AG04450 (cell line): ENCODE data around the gene AQP2. TPM values are rescaled to one million over a fixed set of nuclear protein-coding genes. Genes with fewer than 3 reads are reported as not detected.

Source experiments
- CTCF ChIA-PET: fragments of 300-600, 350-600 bp; formaldehyde crosslinking; extraction: SDS; loops from one replicate; lab custom pipeline; 2022; ENCODE audit warnings: antibody characterized with exemption, inconsistent platforms; lab: Charles Lee
- POLR2A ChIA-PET: fragments of 350-600 bp; formaldehyde crosslinking; extraction: SDS; loops from one replicate; lab custom pipeline; 2021; ENCODE audit warnings: antibody characterized with exemption, inconsistent platforms; lab: Yijun Ruan, JAX
- DNase-seq: peaks from one replicate; pipeline ENCODE4 v3.0.0-alpha.2; 2011; ENCODE audit warnings: low read depth, low spot score
- H3K27ac ChIP-seq: one replicate; pipeline ENCODE4 v1.5.1; 2012; ENCODE audit warnings: low read depth, low read length, control low read depth
- H3K27me3 ChIP-seq: one replicate; pipeline ENCODE4 v1.6.0; 2012; ENCODE audit warnings: low read length; ENCODE audit not compliant: control insufficient read depth, insufficient read depth
- H3K4me3 ChIP-seq: 2 replicates; pipeline ENCODE4 v1.5.1; 2011; ENCODE audit warnings: mild to moderate bottlenecking, low read depth, low read length, control low read depth
- H3K9me3 ChIP-seq: 2 replicates; pipeline ENCODE4 v1.5.1; 2012; ENCODE audit warnings: low read length; ENCODE audit not compliant: control insufficient read depth, insufficient read depth
- CTCF ChIP-seq: IDR thresholded peaks from 2 replicates; pipeline ENCODE4 v1.5.1; 2011; ENCODE audit warnings: low read depth, low read length, control low read depth, inconsistent platforms
- polyA minus RNA-seq: library from RNA; depleted of rRNA, polyadenylated mRNA; stranded (reverse); fragments of >200 nt; gene quantifications from 2 replicates; pipeline ENCODE4 v1.2.3, GENCODE V29; 2011; rRNA and poly(A)+ RNA removed
- polyA plus RNA-seq: library from polyadenylated mRNA; depleted of rRNA; stranded (reverse); fragments of >200 nt; gene quantifications from 2 replicates; pipeline ENCODE4 v1.2.3, GENCODE V29; 2011; rRNA removed

The AQP2 gene, protein sequence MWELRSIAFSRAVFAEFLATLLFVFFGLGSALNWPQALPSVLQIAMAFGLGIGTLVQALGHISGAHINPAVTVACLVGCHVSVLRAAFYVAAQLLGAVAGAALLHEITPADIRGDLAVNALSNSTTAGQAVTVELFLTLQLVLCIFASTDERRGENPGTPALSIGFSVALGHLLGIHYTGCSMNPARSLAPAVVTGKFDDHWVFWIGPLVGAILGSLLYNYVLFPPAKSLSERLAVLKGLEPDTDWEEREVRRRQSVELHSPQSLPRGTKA
- polyA plus RNA-seq (not detected in 2 replicates), polyA minus RNA-seq (not detected in 2 replicates)

GRCh38 chr12:49950273-49951251, at the start of gene AQP2:
TSS of gene AQP2 (plus strand) at chr12:49950737. CDS start at chr12:49950831, 94 bp downstream.
- CTCF ChIA-PET: interaction anchor here (0.6 kb wide), 2 partner anchors 17 to 224 kb away, joined by 3 to 5 read pairs; no protein-coding TSS in a partner anchor
- DNase-seq: no peak
- Histone ChIP-seq H3K27ac (no peak within 1 kb of the TSS), H3K27me3 (peaks cover 47% of the 10 kb centered on the region), H3K9me3 (peaks cover 2% of the 10 kb centered on the region; the same call in 1 of the 2 replicates), H3K4me3 (no peak within 1 kb of the TSS)
- POLR2A ChIA-PET: no interaction called here
- TF ChIP-seq CTCF: no peak

DNA sequence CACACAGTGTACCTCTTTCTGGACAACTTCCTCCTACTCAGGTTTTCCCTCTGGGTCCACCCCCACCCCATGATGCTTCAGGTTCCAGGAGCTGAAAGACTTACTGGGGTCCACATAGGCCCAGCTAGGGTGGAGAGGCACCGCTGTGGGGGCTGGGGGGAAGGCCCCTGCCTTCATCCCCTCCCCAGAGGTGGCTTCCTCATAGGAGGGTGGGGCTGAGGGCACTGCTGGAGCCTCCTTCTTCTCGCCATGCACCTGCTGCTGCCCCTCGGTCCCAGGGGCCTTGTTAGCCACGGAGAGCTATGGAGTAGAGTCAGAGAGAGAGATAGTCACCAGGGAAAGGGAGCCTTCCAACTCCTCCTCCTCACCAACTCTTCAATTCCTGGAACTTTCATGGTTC, 49.5 kb upstream of the AQP2 start:
- no peak for TF ChIP-seq CTCF
- ChIA-PET CTCF (interaction anchor here (0.8 kb wide), 1 partner anchor 34 kb away, joined by 3 read pairs; no protein-coding TSS in a partner anchor), POLR2A (no interaction called here)
- Histone ChIP-seq H3K27me3 (peaks cover 14% of the 10 kb centered on the region), H3K4me3 (no peak overlapping the region), H3K9me3 (no peaks in the 10 kb centered on the region), H3K27ac (no peak overlapping the region)
- DNase-seq: no peak

DNA sequence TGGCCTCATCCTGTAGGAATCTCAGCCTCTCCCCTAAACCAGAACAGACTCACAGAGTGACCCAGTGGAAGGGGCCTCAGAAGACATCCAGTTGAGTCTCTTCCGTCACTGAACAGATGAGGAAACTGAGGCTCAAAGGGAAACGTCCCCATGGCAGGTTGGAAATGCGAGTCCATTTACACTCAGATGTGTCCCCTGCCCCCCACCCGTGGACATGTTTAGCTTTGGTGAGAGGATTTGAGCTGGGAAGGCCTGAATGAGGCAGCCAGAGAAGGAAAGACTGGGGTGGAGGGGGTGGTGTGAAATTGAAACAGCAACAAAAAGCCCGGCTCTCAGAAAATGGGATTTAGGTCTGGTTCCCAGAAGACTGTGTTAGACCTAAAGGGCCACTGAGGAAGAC, 48.6 kb upstream of the AQP2 start:
- Histone ChIP-seq H3K27ac (no peak overlapping the region), H3K27me3 (peaks cover 14% of the 10 kb centered on the region), H3K4me3 (no peak overlapping the region), H3K9me3 (no peaks in the 10 kb centered on the region)
- POLR2A ChIA-PET: no interaction called here
- CTCF ChIA-PET: interaction anchor here (0.8 kb wide), 1 partner anchor 35 kb away, joined by 3 read pairs; no protein-coding TSS in a partner anchor
- no peak for TF ChIP-seq CTCF
- no peak for DNase-seq

DNA sequence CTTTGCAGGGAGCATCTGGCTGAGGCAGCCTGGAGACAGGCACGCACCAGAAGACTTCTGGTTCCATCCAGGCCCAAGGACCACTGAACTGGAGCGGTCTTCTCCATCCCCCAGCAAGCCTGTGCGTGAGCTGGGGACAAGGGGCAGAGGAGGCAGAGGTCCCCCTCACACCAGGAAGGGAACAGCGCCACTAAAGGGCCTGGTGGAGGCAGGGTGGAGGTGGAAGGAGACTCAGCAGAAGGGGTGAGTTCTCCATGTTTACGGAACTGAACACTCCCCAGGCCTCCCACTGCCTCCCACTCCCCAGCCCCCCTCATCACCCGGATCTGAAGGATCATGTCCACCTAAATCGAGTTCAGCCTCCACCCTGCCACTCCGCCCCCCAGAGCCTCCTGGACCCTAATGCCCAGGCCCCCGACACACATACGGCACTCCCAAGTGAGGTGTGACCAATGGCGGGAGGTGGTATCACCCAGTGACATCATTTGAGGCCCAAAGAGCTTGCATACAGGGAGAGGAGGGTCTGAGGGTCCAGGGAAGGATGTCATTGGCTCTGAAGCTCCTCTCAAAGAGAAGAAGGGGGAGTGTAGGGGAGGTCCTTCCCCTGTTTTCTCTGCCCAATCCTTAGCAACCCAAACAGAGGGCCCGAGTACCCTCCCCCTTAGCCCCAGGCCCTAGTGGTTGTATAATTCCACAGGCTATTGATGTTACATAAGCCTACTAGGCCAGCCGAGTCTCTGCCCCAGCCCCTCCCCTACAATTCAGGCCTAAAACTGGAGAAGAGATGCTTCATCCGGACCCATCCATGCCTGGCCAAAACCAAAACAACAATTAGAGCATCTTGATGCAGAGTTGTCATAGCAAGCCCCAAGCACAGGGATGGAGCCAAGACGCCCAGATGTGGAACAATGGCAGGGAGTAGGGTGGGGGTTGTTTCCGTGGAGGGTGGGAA, 47.9 kb upstream of the AQP2 start:
- POLR2A ChIA-PET: no interaction called here
- CTCF ChIA-PET: interaction anchor here (0.5 to 0.6 kb wide), 2 partner anchors 44 to 143 kb away, joined by 3 to 7 read pairs; no protein-coding TSS in a partner anchor
- Histone ChIP-seq H3K4me3 (no peak overlapping the region; the same call in 1 of the 2 replicates), H3K9me3 (no peaks in the 10 kb centered on the region), H3K27me3 (peaks cover 10% of the 10 kb centered on the region), H3K27ac (no peak overlapping the region)
- DNase-seq: no peak
- no peak for TF ChIP-seq CTCF
